Measurements from ENCODE around the gene SEZ6L.
"Not testable (repeated sequence)": the region's sequence is repeated elsewhere in the genome, so short reads cannot be mapped to it uniquely, and the experiment has no call there.

Gene SEZ6L

GRCh38 chr22:26380072-26380830 is 211.0 kb downstream of the SEZ6L start:
- DNase-seq: no peak

- DNase-seq: no peak
Measured at GRCh38 chr22:26382782-26383181, 213.5 kb downstream of the SEZ6L start.

- no peak for DNase-seq
Measured at GRCh38 chr22:26383968-26384556, 214.8 kb downstream of the SEZ6L start.

GRCh38 chr22:26385164-26385563 is 215.9 kb downstream of the SEZ6L start:
- no peak for DNase-seq

GRCh38 chr22:26389125-26389524 is 219.9 kb downstream of the SEZ6L start:
- DNase-seq: no peak

GRCh38 chr22:26391091-26391490 is 221.8 kb downstream of the SEZ6L start:
- no peak for DNase-seq

GRCh38 chr22:26391623-26392022 is 222.4 kb downstream of the SEZ6L start:
- DNase-seq: no peak

GRCh38 chr22:26393929-26394328 is 224.7 kb downstream of the SEZ6L start:
- DNase-seq: no peak

GRCh38 chr22:26394777-26395176 is 225.5 kb downstream of the SEZ6L start:
- no peak for DNase-seq

- no peak for DNase-seq
Measured at GRCh38 chr22:26395926-26396325, 226.7 kb downstream of the SEZ6L start.

- DNase-seq: peak in 42 of 56 donors; percentile 3 to 82 (median 34)
Measured at GRCh38 chr22:26398741-26399153, 229.5 kb downstream of the SEZ6L start.

GRCh38 chr22:26399289-26399688 is 230.0 kb downstream of the SEZ6L start:
- DNase-seq: no peak

- DNase-seq: no peak
Measured at GRCh38 chr22:26401726-26402125, 232.5 kb downstream of the SEZ6L start.

- DNase-seq: no peak
Measured at GRCh38 chr22:26404851-26405421, 235.7 kb downstream of the SEZ6L start.

GRCh38 chr22:26406118-26406517 is 236.9 kb downstream of the SEZ6L start:
- DNase-seq: no peak

- DNase-seq: not testable (repeated sequence)
Measured at GRCh38 chr22:26408562-26409220, 239.4 kb downstream of the SEZ6L start.

GRCh38 chr22:26409719-26410335 is 240.6 kb downstream of the SEZ6L start:
- peak in 13 of 56 donors; percentile 10 to 51 (median 25) for DNase-seq

GRCh38 chr22:26410386-26410785 is 241.1 kb downstream of the SEZ6L start:
- peak in 6 of 56 donors; percentile 10 to 30 (median 22) for DNase-seq

GRCh38 chr22:26414347-26414746 is 245.1 kb downstream of the SEZ6L start:
- no peak for DNase-seq

GRCh38 chr22:26416256-26416655 is 247.0 kb downstream of the SEZ6L start:
- peak in 11 of 56 donors; percentile 12 to 78 (median 54) for DNase-seq

GRCh38 chr22:26416670-26417276 is 247.5 kb downstream of the SEZ6L start:
- DNase-seq: peak in 2 of 56 donors; percentile 14

All from nucleus accumbens (tissue), 56 donors.